Chondrocyte (in vitro differentiated cells): ENCODE measurements around the gene EML2. TPM values are rescaled to one million over a fixed set of nuclear protein-coding genes. Genes with fewer than 3 reads are reported as not detected.

ENCODE experiments used
- DNase-seq: peaks from one replicate; pipeline ENCODE4 v3.0.0; 2021; ENCODE audit warnings: mixed read lengths, low spot score
- H3K27ac Mint-ChIP-seq: one replicate; pipeline ENCODE4 v1.8.0; 2021; ENCODE audit warnings: mild to moderate bottlenecking, moderate library complexity, mixed read lengths; ENCODE audit not compliant: unreplicated experiment
- H3K27me3 Mint-ChIP-seq: 2 replicates; pipeline ENCODE4 v1.8.0; 2021; ENCODE audit warnings: low read depth, mixed read lengths
- H3K36me3 Mint-ChIP-seq: 2 replicates; pipeline ENCODE4 v1.8.0; 2021; ENCODE audit warnings: low read depth, mixed read lengths
- H3K4me1 Mint-ChIP-seq: 2 replicates; pipeline ENCODE4 v1.8.0; 2021; ENCODE audit warnings: low read depth, mild to moderate bottlenecking, mixed read lengths
- H3K4me3 Mint-ChIP-seq: one replicate; pipeline ENCODE4 v1.8.0; 2021; ENCODE audit warnings: mild to moderate bottlenecking, moderate library complexity, mixed read lengths; ENCODE audit not compliant: unreplicated experiment
- H3K9me3 Mint-ChIP-seq: 2 replicates; pipeline ENCODE4 v1.8.0; 2021; ENCODE audit warnings: low read depth, mixed read lengths
- CTCF ChIP-seq: fragments of 200-600 bp; sonication (generic); IDR thresholded peaks from 2 replicates; pipeline ENCODE4 v1.5.0; 2021; ENCODE audit warnings: antibody characterized with exemption, mild to moderate bottlenecking, moderate library complexity
- total RNA-seq: library from RNA; stranded (reverse); gene quantifications from 3 replicates; pipeline ENCODE4 v1.2.1, GENCODE V29; 2021

Gene EML2
- total RNA-seq, 1 donor from 2014 or later, result 20.5 TPM

- Mint-ChIP-seq H3K4me3 (no peak overlapping the region), H3K9me3 (no peaks in the 10 kb centered on the region), H3K36me3 (no peaks in the 10 kb centered on the region), H3K4me1 (peaks cover 22% of the 10 kb centered on the region), H3K27me3 (no peaks in the 10 kb centered on the region), H3K27ac (no peak overlapping the region)
- no peak for DNase-seq
- TF ChIP-seq CTCF, result no peak
Observed at GRCh38 chr19:45574526-45574925, 64.7 kb downstream of the EML2 start.

GRCh38 chr19:45571457-45572220 lies 67.6 kb downstream of the EML2 start:
- Mint-ChIP-seq H3K4me3 (no peak overlapping the region), H3K27ac (no peak overlapping the region), H3K36me3 (no peaks in the 10 kb centered on the region), H3K27me3 (no peaks in the 10 kb centered on the region), H3K4me1 (peaks cover 11% of the 10 kb centered on the region), H3K9me3 (no peaks in the 10 kb centered on the region)
- no peak for TF ChIP-seq CTCF
- DNase-seq, result no peak

- H3K9me3 Mint-ChIP-seq, result no peaks in the 10 kb centered on the region
- no peak for DNase-seq
- no peak overlapping the region for H3K27ac Mint-ChIP-seq
- no peaks in the 10 kb centered on the region for H3K36me3 Mint-ChIP-seq
- H3K4me1 Mint-ChIP-seq, result peaks cover 7% of the 10 kb centered on the region
- peak; percentile 81 for TF ChIP-seq CTCF
- no peaks in the 10 kb centered on the region for H3K27me3 Mint-ChIP-seq
- H3K4me3 Mint-ChIP-seq, result no peak overlapping the region
Observed at GRCh38 chr19:45569619-45570421, 69.4 kb downstream of the EML2 start.

- H3K36me3 Mint-ChIP-seq, result no peaks in the 10 kb centered on the region
- no peak overlapping the region for H3K4me3 Mint-ChIP-seq
- no peak for DNase-seq
- H3K9me3 Mint-ChIP-seq, result no peaks in the 10 kb centered on the region
- TF ChIP-seq CTCF, result no peak
- H3K27ac Mint-ChIP-seq, result peak overlapping the region; percentile 71
- H3K27me3 Mint-ChIP-seq, result no peaks in the 10 kb centered on the region
- H3K4me1 Mint-ChIP-seq, result peaks cover 7% of the 10 kb centered on the region
Observed at GRCh38 chr19:45568732-45569131, 70.5 kb downstream of the EML2 start.

GRCh38 chr19:45567609-45568008 lies 71.6 kb downstream of the EML2 start:
- no peak for DNase-seq
- Mint-ChIP-seq H3K4me3 (no peak overlapping the region), H3K27ac (no peak overlapping the region), H3K36me3 (no peaks in the 10 kb centered on the region), H3K9me3 (no peaks in the 10 kb centered on the region), H3K27me3 (no peaks in the 10 kb centered on the region), H3K4me1 (peaks cover 11% of the 10 kb centered on the region)
- no peak for TF ChIP-seq CTCF
